ENCODE measurements around the gene CEP97. TPM values are rescaled to one million over a fixed set of nuclear protein-coding genes. Genes with fewer than 3 reads are reported as not detected.

The CEP97 gene
- total RNA-seq, 2 donors from 2014 or later, result 13.7 to 21.3 TPM

DNA sequence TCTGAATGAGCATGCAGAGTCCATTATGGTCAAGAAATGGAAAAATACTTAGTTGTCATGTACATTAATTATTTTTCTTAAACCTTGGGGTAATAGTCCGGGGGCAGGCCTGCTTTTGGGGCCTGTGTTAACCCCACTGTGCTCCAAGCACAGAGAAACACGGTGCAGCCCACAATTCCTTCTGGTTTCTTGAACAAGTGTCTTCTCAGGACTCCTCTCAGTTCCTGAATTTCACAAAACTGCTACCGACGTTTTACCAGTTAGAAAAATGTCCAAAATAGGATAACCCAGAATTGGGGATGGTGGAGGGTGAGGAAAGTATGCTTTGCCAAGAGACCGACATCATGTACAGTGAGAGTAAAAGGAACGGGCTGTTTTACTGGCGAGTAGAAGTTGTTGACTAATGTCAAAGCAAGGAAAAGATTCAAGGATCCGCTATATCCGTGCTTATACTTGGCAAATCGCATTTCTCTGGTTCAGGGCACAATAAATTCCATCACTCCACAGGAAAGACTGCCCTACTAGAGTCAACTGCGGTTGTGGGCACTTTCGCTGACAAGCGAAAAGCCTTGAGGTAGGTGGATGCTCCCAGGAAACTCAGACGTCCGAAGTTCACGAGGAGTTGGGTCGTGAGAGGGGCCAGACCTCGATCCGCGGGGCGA, 54.1 kb downstream of the CEP97 start:
- Mint-ChIP-seq H3K27ac (no peak overlapping the region), H3K4me3 (peak overlapping the region; percentile 78), H3K4me1 (no peaks in the 10 kb centered on the region), H3K27me3 (ENCODE audit: insufficient read depth) (peaks cover 20% of the 10 kb centered on the region), H3K36me3 (ENCODE audit: low read depth) (peaks cover 6% of the 10 kb centered on the region), H3K9me3 (no peaks in the 10 kb centered on the region)
- peaks cover 25% of the 10 kb centered on the region for H3K27me3 ChIP-seq (ENCODE audit: control insufficient read depth, insufficient read depth, low read length, poor library complexity, severe bottlenecking)
- no peak for TF ChIP-seq CTCF (conservative IDR thresholded peaks at IDR 0.05)
- no peak for DNase-seq
- H3K4me1 ChIP-seq (ENCODE audit: control insufficient read depth, insufficient read depth, low read length), result no peaks in the 10 kb centered on the region
- H3K27ac ChIP-seq (ENCODE audit: low read depth, low read length), result no peak overlapping the region
- H3K4me3 ChIP-seq (ENCODE audit: low read length), result peak overlapping the region; percentile 72
- 31 to 39% methylated on average over 15 to 21 of the region's 21 CpGs for WGBS, 2 experiments (ENCODE audit: insufficient coverage in 1 of 2, insufficient read length in 1 of 2)
- no peaks in the 10 kb centered on the region for H3K9me3 ChIP-seq (ENCODE audit: control insufficient read depth, low read length)
- H3K9ac ChIP-seq (ENCODE audit: extremely low read depth, low read length, poor library complexity, severe bottlenecking), result no peak overlapping the region
- H3K36me3 ChIP-seq (ENCODE audit: control insufficient read depth, insufficient read depth, low read length), result no peaks in the 10 kb centered on the region

DNA sequence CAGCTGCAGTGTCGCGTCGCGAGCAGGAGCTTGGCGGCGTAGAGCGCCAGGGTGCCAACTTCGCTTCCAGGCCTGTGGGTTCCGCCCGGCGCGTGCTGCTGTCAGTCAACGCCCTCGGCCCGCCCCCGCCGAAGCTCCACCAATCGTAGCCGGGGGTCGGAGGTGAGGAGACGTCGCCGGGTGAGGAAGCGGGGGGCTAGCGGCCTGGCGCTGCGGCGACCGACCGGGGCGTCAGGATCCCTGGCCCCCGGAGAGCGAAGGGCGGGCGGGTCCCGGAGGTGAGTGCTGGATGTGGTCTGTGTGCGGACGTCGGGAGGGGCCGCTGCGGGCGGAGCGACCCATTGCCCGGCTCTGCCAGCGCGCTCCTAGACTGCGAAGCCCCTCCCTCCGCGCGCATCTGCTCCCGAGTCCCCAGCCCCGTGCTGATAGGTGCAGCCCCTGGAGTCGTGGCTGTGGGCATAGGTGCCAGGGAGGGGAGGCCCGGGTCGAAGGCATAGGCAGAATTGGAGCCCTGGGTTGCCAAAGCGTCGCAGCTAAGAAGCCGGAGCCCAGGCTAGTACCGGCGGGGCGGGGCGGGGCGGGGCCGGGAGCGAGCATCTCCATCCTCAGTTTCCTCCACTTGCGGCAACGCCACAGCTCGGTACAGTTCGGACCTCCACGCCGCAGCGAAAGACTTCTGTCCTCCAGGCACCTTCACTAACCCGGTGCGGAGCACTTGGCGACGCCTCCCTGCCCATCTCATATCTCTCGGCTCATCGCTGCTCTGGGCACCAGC, 54.8 kb downstream of the CEP97 start, which contains the start of gene NXPE3:
TSS of gene NXPE3 (plus strand) at position 165 of the 775 bp plus-strand sequence. CDS start 6,386 bp downstream, outside the sequence.
- H3K4me1 Mint-ChIP-seq, result no peaks in the 10 kb centered on the region
- H3K36me3 Mint-ChIP-seq (ENCODE audit: low read depth), result peaks cover 7% of the 10 kb centered on the region
- Histone ChIP-seq H3K9me3 (ENCODE audit: control insufficient read depth, low read length) (no peaks in the 10 kb centered on the region), H3K4me3 (ENCODE audit: low read length) (peak within 1 kb of the TSS; percentile 72), H3K27me3 (ENCODE audit: control insufficient read depth, insufficient read depth, low read length, poor library complexity, severe bottlenecking) (peaks cover 25% of the 10 kb centered on the region), H3K27ac (ENCODE audit: low read depth, low read length) (no peak within 1 kb of the TSS), H3K4me1 (ENCODE audit: control insufficient read depth, insufficient read depth, low read length) (no peaks in the 10 kb centered on the region), H3K9ac (ENCODE audit: extremely low read depth, low read length, poor library complexity, severe bottlenecking) (no peak within 1 kb of the TSS), H3K36me3 (ENCODE audit: control insufficient read depth, insufficient read depth, low read length) (no peaks in the 10 kb centered on the region)
- DNase-seq, result peak; percentile 98
- H3K4me3 Mint-ChIP-seq, result peak within 1 kb of the TSS; percentile 78
- peak within 1 kb of the TSS; percentile 44 for H3K27ac Mint-ChIP-seq
- H3K9me3 Mint-ChIP-seq, result no peaks in the 10 kb centered on the region
- peaks cover 20% of the 10 kb centered on the region for H3K27me3 Mint-ChIP-seq (ENCODE audit: insufficient read depth)
- no peak for TF ChIP-seq CTCF (conservative IDR thresholded peaks at IDR 0.05)
- WGBS, 2 experiments (ENCODE audit: insufficient coverage in 1 of 2, insufficient read length in 1 of 2), result 0% methylated on average over 15 to 78 of the region's 78 CpGs

- Mint-ChIP-seq H3K27me3 (ENCODE audit: insufficient read depth) (peaks cover 20% of the 10 kb centered on the region), H3K4me1 (no peaks in the 10 kb centered on the region), H3K9me3 (no peaks in the 10 kb centered on the region), H3K4me3 (peak overlapping the region; percentile 78), H3K36me3 (ENCODE audit: low read depth) (peaks cover 7% of the 10 kb centered on the region), H3K27ac (no peak overlapping the region)
- no peaks in the 10 kb centered on the region for H3K36me3 ChIP-seq (ENCODE audit: control insufficient read depth, insufficient read depth, low read length)
- no peaks in the 10 kb centered on the region for H3K4me1 ChIP-seq (ENCODE audit: control insufficient read depth, insufficient read depth, low read length)
- no peaks in the 10 kb centered on the region for H3K9me3 ChIP-seq (ENCODE audit: control insufficient read depth, low read length)
- peak overlapping the region; percentile 72 for H3K4me3 ChIP-seq (ENCODE audit: low read length)
- no peak overlapping the region for H3K9ac ChIP-seq (ENCODE audit: extremely low read depth, low read length, poor library complexity, severe bottlenecking)
- no peak overlapping the region for H3K27ac ChIP-seq (ENCODE audit: low read depth, low read length)
- DNase-seq, result no peak
- 42 to 79% methylated on average over 3 to 9 of the region's 9 CpGs for WGBS, 2 experiments (ENCODE audit: insufficient coverage in 1 of 2, insufficient read length in 1 of 2)
- H3K27me3 ChIP-seq (ENCODE audit: control insufficient read depth, insufficient read depth, low read length, poor library complexity, severe bottlenecking), result peaks cover 25% of the 10 kb centered on the region
- no peak for TF ChIP-seq CTCF (conservative IDR thresholded peaks at IDR 0.05)
These were observed 55.5 kb downstream of the CEP97 start for GRCh38 chr3:101779822-101780381.

Measured in endodermal cell (in vitro differentiated cells).